Activated CD8-positive, alpha-beta memory T cell treated with anti-CD3 and anti-CD28 coated beads, Interleukin-2, amount 50 U/mL, for 24 hours (primary cell): ENCODE data around the gene POLR2E.

Source experiments
- DNase-seq: peaks from one replicate; pipeline ENCODE4 v3.0.0-alpha.2; 2020; ENCODE audit errors: extremely low read depth

Gene POLR2E

GRCh38 chr19:1064661-1065605 is 30.2 kb downstream of the POLR2E start:
- DNase-seq, result no peak

GRCh38 chr19:1063909-1064660 is 31.1 kb downstream of the POLR2E start:
- DNase-seq, result no peak

- DNase-seq, result no peak
These were observed 31.9 kb downstream of the POLR2E start for GRCh38 chr19:1063030-1063908.

GRCh38 chr19:1062387-1063029 is 32.7 kb downstream of the POLR2E start:
- no peak for DNase-seq

- no peak for DNase-seq
These were observed 33.2 kb downstream of the POLR2E start for GRCh38 chr19:1061987-1062386.

GRCh38 chr19:1060689-1061088 is 34.5 kb downstream of the POLR2E start:
- no peak for DNase-seq

- no peak for DNase-seq
These were observed 37.1 kb downstream of the POLR2E start for GRCh38 chr19:1058112-1058511.

GRCh38 chr19:1057176-1057855 is 37.9 kb downstream of the POLR2E start:
- no peak for DNase-seq

GRCh38 chr19:1055886-1056620 is 39.1 kb downstream of the POLR2E start:
- DNase-seq, result no peak

GRCh38 chr19:1055028-1055425 is 40.1 kb downstream of the POLR2E start:
- no peak for DNase-seq

GRCh38 chr19:1054102-1055027 is 40.8 kb downstream of the POLR2E start:
- DNase-seq, result no peak

- DNase-seq, result no peak
These were observed 41.7 kb downstream of the POLR2E start for GRCh38 chr19:1053176-1054101.

GRCh38 chr19:1052349-1052975 is 42.7 kb downstream of the POLR2E start:
- no peak for DNase-seq

- no peak for DNase-seq
These were observed 43.4 kb downstream of the POLR2E start for GRCh38 chr19:1051791-1052190.

- no peak for DNase-seq
These were observed 44.0 kb downstream of the POLR2E start for GRCh38 chr19:1050989-1051788.

GRCh38 chr19:1049800-1050199 is 45.4 kb downstream of the POLR2E start:
- DNase-seq, result no peak

GRCh38 chr19:1049106-1049505 is 46.1 kb downstream of the POLR2E start:
- DNase-seq, result no peak
